ENCODE data around the gene AACS.

DNA sequence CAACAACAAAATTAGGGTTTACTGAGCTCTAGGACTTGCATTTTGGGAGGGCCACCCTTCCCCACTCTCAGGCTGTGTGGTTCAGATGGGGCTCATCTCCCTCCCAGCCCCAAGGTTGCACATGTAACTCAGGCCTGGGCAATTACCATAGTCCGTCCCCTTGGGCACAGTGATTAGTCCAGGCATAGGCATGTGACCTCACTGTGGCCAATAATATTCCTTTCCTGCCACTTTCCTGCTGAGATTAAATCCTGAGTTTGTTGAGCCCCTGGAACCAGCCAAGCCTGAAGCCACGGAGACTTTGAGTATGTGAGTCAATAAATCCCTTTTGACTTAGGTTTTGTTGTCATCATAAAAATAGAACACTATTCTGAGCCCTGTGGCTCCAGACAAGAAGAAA, 113.0 kb downstream of the AACS start:
- no peak for TF ChIP-seq POLR2AphosphoS5 (IDR thresholded peaks at IDR 0.05)
- TF ChIP-seq, protein P1, sequence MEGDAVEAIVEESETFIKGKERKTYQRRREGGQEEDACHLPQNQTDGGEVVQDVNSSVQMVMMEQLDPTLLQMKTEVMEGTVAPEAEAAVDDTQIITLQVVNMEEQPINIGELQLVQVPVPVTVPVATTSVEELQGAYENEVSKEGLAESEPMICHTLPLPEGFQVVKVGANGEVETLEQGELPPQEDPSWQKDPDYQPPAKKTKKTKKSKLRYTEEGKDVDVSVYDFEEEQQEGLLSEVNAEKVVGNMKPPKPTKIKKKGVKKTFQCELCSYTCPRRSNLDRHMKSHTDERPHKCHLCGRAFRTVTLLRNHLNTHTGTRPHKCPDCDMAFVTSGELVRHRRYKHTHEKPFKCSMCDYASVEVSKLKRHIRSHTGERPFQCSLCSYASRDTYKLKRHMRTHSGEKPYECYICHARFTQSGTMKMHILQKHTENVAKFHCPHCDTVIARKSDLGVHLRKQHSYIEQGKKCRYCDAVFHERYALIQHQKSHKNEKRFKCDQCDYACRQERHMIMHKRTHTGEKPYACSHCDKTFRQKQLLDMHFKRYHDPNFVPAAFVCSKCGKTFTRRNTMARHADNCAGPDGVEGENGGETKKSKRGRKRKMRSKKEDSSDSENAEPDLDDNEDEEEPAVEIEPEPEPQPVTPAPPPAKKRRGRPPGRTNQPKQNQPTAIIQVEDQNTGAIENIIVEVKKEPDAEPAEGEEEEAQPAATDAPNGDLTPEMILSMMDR (IDR thresholded peaks at IDR 0.05) = no peak
